IMR-90 (cell line): Measurements from ENCODE around the gene ZFPM1. TPM values are rescaled to one million over a fixed set of nuclear protein-coding genes. Genes with fewer than 3 reads are reported as not detected.

Experiments
- ATAC-seq: fragments of 200-7000 bp; cut with Tn5 transposase; 2 replicates; pipeline ENCODE4 v1.9.1; 2020; ENCODE audit warnings: low read depth, mild to moderate bottlenecking, moderate library complexity
- BruUV-seq: library from RNA; stranded (reverse); fragments of 400-500 nt; replicated peaks from 2 replicates; lab custom pipeline; 2021; lab: Mats Ljungman, UMichigan
- CTCF ChIA-PET: fragments of 300-600 bp; formaldehyde crosslinking; extraction: SDS; loops from one replicate; lab custom pipeline; 2021; ENCODE audit warnings: antibody characterized with exemption; lab: Yijun Ruan, JAX
- POLR2A ChIA-PET: fragments of 300-600 bp; sonication (Branson Sonifier 250); formaldehyde crosslinking; loops from one replicate; lab custom pipeline; 2022; ENCODE audit warnings: antibody characterized with exemption; ENCODE audit not compliant: unreplicated experiment; lab: Charles Lee
- DNase-seq: peaks from one replicate; pipeline ENCODE4 v3.0.0; 2013
- H2AFZ ChIP-seq: replicated peaks from 2 replicates; pipeline ENCODE3; 2013; ENCODE audit warnings: low read length, mild to moderate bottlenecking; ENCODE audit not compliant: poor library complexity
- H2AK5ac ChIP-seq: 2 replicates; pipeline ENCODE4 v1.6.1; 2013; ENCODE audit warnings: low read depth, low read length, inconsistent platforms
- H2AK9ac ChIP-seq: replicated peaks from 2 replicates; pipeline ENCODE3; 2013; ENCODE audit warnings: mild to moderate bottlenecking, low read depth, low read length, moderate library complexity; ENCODE audit not compliant: poor library complexity
- H2BK120ac ChIP-seq: 2 replicates; pipeline ENCODE4 v1.6.1; 2013; ENCODE audit warnings: low read depth, low read length, inconsistent platforms
- H2BK15ac ChIP-seq: 3 replicates; pipeline ENCODE4 v1.6.1; 2013; ENCODE audit warnings: low read depth, low read length, inconsistent platforms
- H2BK20ac ChIP-seq: 2 replicates; pipeline ENCODE4 v1.6.1; 2013; ENCODE audit warnings: low read depth, mild to moderate bottlenecking, inconsistent platforms, low read length, moderate library complexity
- H2BK5ac ChIP-seq: 2 replicates; pipeline ENCODE4 v1.6.1; 2013; ENCODE audit warnings: mild to moderate bottlenecking, low read depth, low read length, inconsistent platforms; ENCODE audit not compliant: poor library complexity, severe bottlenecking
- H3K14ac ChIP-seq: replicated peaks from 2 replicates; pipeline ENCODE4 v1.6.1; 2013; ENCODE audit warnings: low read depth, low read length, inconsistent platforms
- H3K18ac ChIP-seq: 2 replicates; pipeline ENCODE4 v1.6.1; 2013; ENCODE audit warnings: low read depth, low read length, control low read depth
- H3K23ac ChIP-seq: 2 replicates; pipeline ENCODE4 v1.6.1; 2013; ENCODE audit warnings: low read depth, low read length, inconsistent platforms
- H3K27ac ChIP-seq: 2 replicates; pipeline ENCODE4 v1.5.1; 2013; ENCODE audit warnings: mild to moderate bottlenecking, control low read depth, low read length; ENCODE audit not compliant: insufficient read depth
- H3K27me3 ChIP-seq: 2 replicates; pipeline ENCODE4 v1.6.1; 2013; ENCODE audit warnings: low read length; ENCODE audit not compliant: control insufficient read depth, insufficient read depth
- H3K36me3 ChIP-seq: 2 replicates; pipeline ENCODE4 v1.6.1; 2013; ENCODE audit warnings: low read length, mixed read lengths; ENCODE audit not compliant: control insufficient read depth, insufficient read depth
- H3K4ac ChIP-seq: 2 replicates; pipeline ENCODE4 v1.6.1; 2013; ENCODE audit warnings: low read depth, low read length, inconsistent platforms
- H3K4me1 ChIP-seq: 2 replicates; pipeline ENCODE4 v1.6.1; 2013; ENCODE audit warnings: low read length, mixed read lengths; ENCODE audit not compliant: control insufficient read depth, insufficient read depth
- H3K4me2 ChIP-seq: 2 replicates; pipeline ENCODE4 v1.6.1; 2013; ENCODE audit warnings: low read depth, mild to moderate bottlenecking, control low read depth, low read length, moderate library complexity
- H3K4me3 ChIP-seq: 2 replicates; pipeline ENCODE4 v1.5.1; 2013; ENCODE audit warnings: low read depth, mild to moderate bottlenecking, control low read depth, low read length, moderate library complexity; ENCODE audit not compliant: insufficient read depth
- H3K56ac ChIP-seq: 2 replicates; pipeline ENCODE4 v1.6.1; 2013; ENCODE audit warnings: low read length, inconsistent platforms; ENCODE audit not compliant: insufficient read depth; ENCODE audit errors: extremely low read depth
- H3K79me1 ChIP-seq, 2 experiments: 2 replicates each; pipeline ENCODE4 v1.6.1; 2013; ENCODE audit warnings: low read length in 2 of 2, inconsistent platforms in 1 of 2, low read depth in 1 of 2
- H3K9ac ChIP-seq: 2 replicates; pipeline ENCODE4 v1.6.1; 2013; ENCODE audit warnings: low read depth, low read length, control low read depth
- H3K9me1 ChIP-seq: 2 replicates; pipeline ENCODE4 v1.6.1; 2013; ENCODE audit warnings: low read length, inconsistent platforms; ENCODE audit not compliant: insufficient read depth
- H3K9me3 ChIP-seq: 2 replicates; pipeline ENCODE4 v1.6.1; 2013; ENCODE audit warnings: low read length; ENCODE audit not compliant: control insufficient read depth, insufficient read depth
- H4K20me1 ChIP-seq: 2 replicates; pipeline ENCODE4 v1.6.1; 2013; ENCODE audit warnings: low read length, inconsistent platforms; ENCODE audit not compliant: insufficient read depth
- H4K5ac ChIP-seq: 2 replicates; pipeline ENCODE4 v1.6.1; 2013; ENCODE audit warnings: mild to moderate bottlenecking, low read depth, low read length, control low read depth
- H4K8ac ChIP-seq, 2 experiments: 2 replicates each; pipeline ENCODE4 v1.6.1; 2013; ENCODE audit warnings: low read depth in 2 of 2, low read length in 2 of 2, control low read depth in 1 of 2, inconsistent platforms in 1 of 2
- H4K91ac ChIP-seq: 2 replicates; pipeline ENCODE4 v1.6.1; 2013; ENCODE audit warnings: low read depth, low read length, inconsistent platforms; ENCODE audit not compliant: insufficient read depth
- BHLHE40 ChIP-seq: fragments of 150-350 bp; IDR thresholded peaks from 2 replicates; pipeline ENCODE4 v1.6.1; 2016; ENCODE audit warnings: mild to moderate bottlenecking, low read depth, low read length
- CHD1 ChIP-seq: IDR thresholded peaks from 2 replicates; pipeline ENCODE4 v1.6.1; 2012; ENCODE audit warnings: low read depth, low read length, improper control_type of control experiment
- FOS ChIP-seq: fragments of 150-350 bp; IDR thresholded peaks from 2 replicates; pipeline ENCODE4 v1.6.1; 2016; ENCODE audit warnings: low read depth, low read length
- MAFK ChIP-seq: IDR thresholded peaks from 2 replicates; pipeline ENCODE4 v1.6.1; 2012; ENCODE audit warnings: low read depth, low read length, improper control_type of control experiment
- MAZ ChIP-seq: IDR thresholded peaks from 2 replicates; pipeline ENCODE4 v1.6.1; 2012; ENCODE audit warnings: low read depth, mild to moderate bottlenecking, low read length, improper control_type of control experiment, moderate library complexity, borderline replicate concordance
- MXI1 ChIP-seq: IDR thresholded peaks from 2 replicates; pipeline ENCODE4 v1.6.1; 2012; ENCODE audit warnings: low read depth, mild to moderate bottlenecking, low read length, moderate library complexity, borderline replicate concordance
- NFE2L2 ChIP-seq: fragments of 150-350 bp; IDR thresholded peaks from 2 replicates; pipeline ENCODE4 v1.6.1; 2016; ENCODE audit warnings: low read depth, mild to moderate bottlenecking, low read length
- SMC3 ChIP-seq: fragments of 150-350 bp; IDR thresholded peaks from 2 replicates; pipeline ENCODE4 v1.6.1; 2016; ENCODE audit warnings: low read depth, mild to moderate bottlenecking, antibody characterized with exemption, low read length, moderate library complexity
- WGBS, 2 experiments: methylation state at CpG; one replicate each; pipeline versions ENCODE4 v1.1.5 to v1.1.7; 2013; ENCODE audit warnings: missing lambda C conversion rate in 2 of 2; ENCODE audit not compliant: insufficient read length in 1 of 2; ENCODE audit errors: extremely low coverage in 2 of 2; 5-methylcytosine and 5-hydroxymethylcytosine counted together
- dilution Hi-C: fragments of 300-500 bp; cut with HindIII; formaldehyde crosslinking; loops from one replicate; pipeline ENCODE4 v1.14.3; 2018; ENCODE audit warnings: low sequenced_read_pairs; ENCODE audit not compliant: unreplicated experiment
- in situ Hi-C: fragments of 300-500 bp; cut with MboI; formaldehyde crosslinking; loops from 3 replicates; pipeline ENCODE4 v1.14.3; 2019; ENCODE audit warnings: low sequenced_read_pairs, inconsistent platforms, mixed read lengths
- intact Hi-C: fragments of 100-400 bp; cut with micrococcal nuclease; formaldehyde crosslinking; loops from 2 replicates; pipeline ENCODE4 v1.10.0; 2022
- polyA plus RNA-seq, 3 experiments: library from polyadenylated mRNA; depleted of rRNA; stranded (reverse); fragments of >200 nt; gene quantifications; 2 replicates each; pipeline ENCODE4 v1.2.3, GENCODE V29; 2012; ENCODE audit warnings: low replicate concordance in 1 of 3
- total RNA-seq: library from RNA; depleted of rRNA; stranded (reverse); fragments of >200 nt; gene quantifications from 2 replicates; pipeline ENCODE4 v1.2.3, GENCODE V29; 2012
- TF ChIP-seq, protein P1 (sequence below): conservative IDR thresholded peaks from 2 replicates; pipeline ENCODE4 v1.5.1; 2012; ENCODE audit warnings: mild to moderate bottlenecking, low read depth, low read length, improper control_type of control experiment
- TF ChIP-seq, protein P2 (sequence below): fragments of 150-350 bp; IDR thresholded peaks from 2 replicates; pipeline ENCODE4 v1.6.1; 2017; ENCODE audit warnings: mild to moderate bottlenecking, antibody characterized with exemption, low read length, low read depth

ZFPM1 gene
- total and polyA plus RNA-seq, 2 of the 4 experiments (the other 2 are of a cell fraction): 0.36 to 1.1 TPM

DNA sequence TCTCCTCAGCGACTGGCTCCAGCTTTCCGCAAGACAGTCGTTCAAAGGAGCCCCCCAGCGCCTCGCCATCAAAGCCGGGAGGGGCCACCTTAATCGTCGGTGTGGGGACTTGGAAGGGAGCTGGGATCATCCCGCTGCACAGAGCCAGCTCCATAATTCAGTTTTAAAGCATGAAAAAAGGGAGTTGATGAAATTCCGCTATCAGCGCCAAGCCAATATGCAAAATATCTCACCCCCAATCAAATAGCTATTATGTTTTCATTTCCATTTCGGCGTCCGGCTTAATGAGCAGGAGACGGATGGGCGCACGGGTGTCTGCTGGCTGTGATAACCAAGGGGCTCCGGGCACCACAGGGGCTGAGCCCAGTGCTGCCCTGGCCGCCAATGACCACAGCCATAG, 27.7 kb downstream of the ZFPM1 start:
- intact Hi-C loops: no loop called here
- peaks cover under 1% of the 10 kb centered on the region; the same call in 1 of the 2 replicates for H3K36me3 ChIP-seq
- H2BK20ac ChIP-seq: no peak overlapping the region
- H3K23ac ChIP-seq: no peak overlapping the region
- in situ Hi-C loops: no loop called here
- H3K4me2 ChIP-seq: no peak overlapping the region
- CTCF ChIA-PET: interaction anchor here (0.7 kb wide), 1 partner anchor 36 kb away, joined by 3 read pairs; no protein-coding TSS in a partner anchor
- H2AK9ac ChIP-seq: no peak overlapping the region
- no peak overlapping the region for H2BK120ac ChIP-seq
- DNase-seq (no peak), ATAC-seq (no peak)
- H3K9ac ChIP-seq: no peak overlapping the region
- H3K18ac ChIP-seq: no peak overlapping the region
- H3K27me3 ChIP-seq: no peaks in the 10 kb centered on the region
- 98% methylated on average over 7 of the region's 19 CpGs; no CpG with 5 or more reads in 1 of the 2 experiments for WGBS, 2 experiments
- POLR2A ChIA-PET: no interaction called here
- no peak overlapping the region for H2BK15ac ChIP-seq
- peaks cover 0 to 7% of the 10 kb centered on the region in 2 experiments; a peak in 2 of 4 replicates for H3K79me1 ChIP-seq
- TF ChIP-seq NFE2L2 (no peak), SMC3 (no peak), MAFK (no peak), MXI1 (no peak), CHD1 (no peak), MAZ (no peak), FOS (no peak), BHLHE40 (no peak)
- TF ChIP-seq, protein P1, sequence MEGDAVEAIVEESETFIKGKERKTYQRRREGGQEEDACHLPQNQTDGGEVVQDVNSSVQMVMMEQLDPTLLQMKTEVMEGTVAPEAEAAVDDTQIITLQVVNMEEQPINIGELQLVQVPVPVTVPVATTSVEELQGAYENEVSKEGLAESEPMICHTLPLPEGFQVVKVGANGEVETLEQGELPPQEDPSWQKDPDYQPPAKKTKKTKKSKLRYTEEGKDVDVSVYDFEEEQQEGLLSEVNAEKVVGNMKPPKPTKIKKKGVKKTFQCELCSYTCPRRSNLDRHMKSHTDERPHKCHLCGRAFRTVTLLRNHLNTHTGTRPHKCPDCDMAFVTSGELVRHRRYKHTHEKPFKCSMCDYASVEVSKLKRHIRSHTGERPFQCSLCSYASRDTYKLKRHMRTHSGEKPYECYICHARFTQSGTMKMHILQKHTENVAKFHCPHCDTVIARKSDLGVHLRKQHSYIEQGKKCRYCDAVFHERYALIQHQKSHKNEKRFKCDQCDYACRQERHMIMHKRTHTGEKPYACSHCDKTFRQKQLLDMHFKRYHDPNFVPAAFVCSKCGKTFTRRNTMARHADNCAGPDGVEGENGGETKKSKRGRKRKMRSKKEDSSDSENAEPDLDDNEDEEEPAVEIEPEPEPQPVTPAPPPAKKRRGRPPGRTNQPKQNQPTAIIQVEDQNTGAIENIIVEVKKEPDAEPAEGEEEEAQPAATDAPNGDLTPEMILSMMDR: no peak
- TF ChIP-seq, protein P2, sequence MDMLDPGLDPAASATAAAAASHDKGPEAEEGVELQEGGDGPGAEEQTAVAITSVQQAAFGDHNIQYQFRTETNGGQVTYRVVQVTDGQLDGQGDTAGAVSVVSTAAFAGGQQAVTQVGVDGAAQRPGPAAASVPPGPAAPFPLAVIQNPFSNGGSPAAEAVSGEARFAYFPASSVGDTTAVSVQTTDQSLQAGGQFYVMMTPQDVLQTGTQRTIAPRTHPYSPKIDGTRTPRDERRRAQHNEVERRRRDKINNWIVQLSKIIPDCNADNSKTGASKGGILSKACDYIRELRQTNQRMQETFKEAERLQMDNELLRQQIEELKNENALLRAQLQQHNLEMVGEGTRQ: no peak
- no peaks in the 10 kb centered on the region for H3K9me3 ChIP-seq
- H4K8ac ChIP-seq: no peak overlapping the region
- H3K9me1 ChIP-seq: no peaks in the 10 kb centered on the region
- no peak overlapping the region for H4K5ac ChIP-seq
- dilution Hi-C loops: no loop called here
- no peak overlapping the region for H2BK5ac ChIP-seq
- no peak overlapping the region for H4K91ac ChIP-seq
- H3K4ac ChIP-seq: no peak overlapping the region
- H2AK5ac ChIP-seq: no peak overlapping the region
- no TSS peak for BruUV-seq
- peaks cover 60% of the 10 kb centered on the region for H4K20me1 ChIP-seq
- no peak overlapping the region for H2AFZ ChIP-seq
- H3K4me1 ChIP-seq: no peaks in the 10 kb centered on the region
- no peak overlapping the region for H3K14ac ChIP-seq
- H3K56ac ChIP-seq: no peak overlapping the region
- no peak overlapping the region for H3K4me3 ChIP-seq
- H3K27ac ChIP-seq: no peak overlapping the region
